Dendritic cell treated with granulocyte-macrophage colony-stimulating factor and Interleukin-4, amounts not matched to agents 40 ng/mL and 50 ng/mL, for 4 days (primary cell): Measurements from ENCODE around the gene NAIF1.
"Not testable (repeated sequence)": the region's sequence is repeated elsewhere in the genome, so short reads cannot be mapped to it uniquely, and the experiment has no call there.

Experiments
- H3K27ac Mint-ChIP-seq: one replicate; pipeline ENCODE4 v1.8.0; 2022; ENCODE audit warnings: mild to moderate bottlenecking, mixed read lengths
- H3K27me3 Mint-ChIP-seq: one replicate; pipeline ENCODE4 v1.8.0; 2022; ENCODE audit warnings: mild to moderate bottlenecking, mixed read lengths
- H3K36me3 Mint-ChIP-seq: one replicate; pipeline ENCODE4 v1.8.0; 2022; ENCODE audit warnings: low read depth, mixed read lengths
- H3K4me1 Mint-ChIP-seq: one replicate; pipeline ENCODE4 v1.8.0; 2022; ENCODE audit warnings: low read depth, mixed read lengths
- H3K4me3 Mint-ChIP-seq: one replicate; pipeline ENCODE4 v1.8.0; 2022; ENCODE audit warnings: mild to moderate bottlenecking, moderate library complexity, mixed read lengths
- H3K9me3 Mint-ChIP-seq: one replicate; pipeline ENCODE4 v1.8.0; 2022; ENCODE audit warnings: mixed read lengths
- intact Hi-C: fragments of 100-400 bp; cut with micrococcal nuclease; formaldehyde crosslinking; loops from one replicate; pipeline ENCODE4 v1.15.0; 2022

NAIF1 gene

GRCh38 chr9:128066713-128067644, at the start of gene NAIF1:
Gene NAIF1, minus strand, starts transcription at chr9:128067320. Its CDS starts 219 bp downstream, at chr9:128067101.
- H3K4me1 Mint-ChIP-seq = peaks cover 50% of the 10 kb centered on the region
- intact Hi-C loops = no loop called here
- H3K9me3 Mint-ChIP-seq = no peaks in the 10 kb centered on the region
- H3K4me3 Mint-ChIP-seq = no peak within 1 kb of the TSS
- H3K36me3 Mint-ChIP-seq = peaks cover 20% of the 10 kb centered on the region
- no peaks in the 10 kb centered on the region for H3K27me3 Mint-ChIP-seq
- H3K27ac Mint-ChIP-seq = no peak within 1 kb of the TSS

- H3K27me3 Mint-ChIP-seq = peaks cover 6% of the 10 kb centered on the region
- intact Hi-C loops = loop anchor here (2.0 kb wide), 1 partner anchor 174 kb away; no protein-coding TSS in a partner anchor
- no peak overlapping the region for H3K4me3 Mint-ChIP-seq
- peaks cover 40% of the 10 kb centered on the region for H3K4me1 Mint-ChIP-seq
- H3K36me3 Mint-ChIP-seq = peaks cover 52% of the 10 kb centered on the region
- peak overlapping the region; percentile 74 for H3K27ac Mint-ChIP-seq
- no peaks in the 10 kb centered on the region for H3K9me3 Mint-ChIP-seq
Measured at GRCh38 chr9:128116104-128117083, 49.3 kb upstream of the NAIF1 start.

GRCh38 chr9:128115187-128116103, 48.3 kb upstream of the NAIF1 start:
- peaks cover 49% of the 10 kb centered on the region for H3K36me3 Mint-ChIP-seq
- peaks cover 6% of the 10 kb centered on the region for H3K27me3 Mint-ChIP-seq
- intact Hi-C loops = loop anchor here (2.0 kb wide), 1 partner anchor 173 kb away; no protein-coding TSS in a partner anchor
- peaks cover 40% of the 10 kb centered on the region for H3K4me1 Mint-ChIP-seq
- no peak overlapping the region for H3K4me3 Mint-ChIP-seq
- peak overlapping the region; percentile 74 for H3K27ac Mint-ChIP-seq
- H3K9me3 Mint-ChIP-seq = no peaks in the 10 kb centered on the region

- peaks cover 43% of the 10 kb centered on the region for H3K4me1 Mint-ChIP-seq
- peaks cover 6% of the 10 kb centered on the region for H3K27me3 Mint-ChIP-seq
- H3K36me3 Mint-ChIP-seq = peaks cover 48% of the 10 kb centered on the region
- H3K4me3 Mint-ChIP-seq = no peak overlapping the region
- H3K9me3 Mint-ChIP-seq = no peaks in the 10 kb centered on the region
- intact Hi-C loops = no loop called here
- H3K27ac Mint-ChIP-seq = peak overlapping the region; percentile 30
Measured at GRCh38 chr9:128114326-128115186, 47.4 kb upstream of the NAIF1 start.

GRCh38 chr9:128113526-128114325, 46.6 kb upstream of the NAIF1 start:
- H3K27me3 Mint-ChIP-seq = peaks cover 6% of the 10 kb centered on the region
- intact Hi-C loops = no loop called here
- peaks cover 45% of the 10 kb centered on the region for H3K4me1 Mint-ChIP-seq
- H3K9me3 Mint-ChIP-seq = no peaks in the 10 kb centered on the region
- H3K27ac Mint-ChIP-seq = no peak overlapping the region
- H3K36me3 Mint-ChIP-seq = peaks cover 57% of the 10 kb centered on the region
- H3K4me3 Mint-ChIP-seq = no peak overlapping the region

GRCh38 chr9:128111726-128112125, 44.6 kb upstream of the NAIF1 start:
- intact Hi-C loops, H3K27me3 Mint-ChIP-seq, H3K9me3 Mint-ChIP-seq, H3K4me3 Mint-ChIP-seq, H3K27ac Mint-ChIP-seq: not testable (repeated sequence)
- peaks cover 36% of the 10 kb centered on the region for H3K4me1 Mint-ChIP-seq
- H3K36me3 Mint-ChIP-seq = peaks cover 77% of the 10 kb centered on the region

GRCh38 chr9:128109050-128109709, 42.1 kb upstream of the NAIF1 start:
- intact Hi-C loops = no loop called here
- peaks cover 89% of the 10 kb centered on the region for H3K36me3 Mint-ChIP-seq
- H3K4me1 Mint-ChIP-seq = peaks cover 19% of the 10 kb centered on the region
- H3K9me3 Mint-ChIP-seq = no peaks in the 10 kb centered on the region
- no peaks in the 10 kb centered on the region for H3K27me3 Mint-ChIP-seq
- no peak overlapping the region for H3K4me3 Mint-ChIP-seq
- no peak overlapping the region for H3K27ac Mint-ChIP-seq

GRCh38 chr9:128108269-128109049, 41.3 kb upstream of the NAIF1 start:
- Mint-ChIP-seq H3K27ac (no peak overlapping the region), H3K9me3 (no peaks in the 10 kb centered on the region), H3K4me1 (peaks cover 24% of the 10 kb centered on the region), H3K4me3 (no peak overlapping the region), H3K27me3 (no peaks in the 10 kb centered on the region), H3K36me3 (peaks cover 89% of the 10 kb centered on the region)
- intact Hi-C loops = no loop called here

GRCh38 chr9:128107468-128108268, 40.5 kb upstream of the NAIF1 start:
- Mint-ChIP-seq H3K27me3 (no peaks in the 10 kb centered on the region), H3K36me3 (peaks cover 89% of the 10 kb centered on the region), H3K4me3 (no peak overlapping the region), H3K9me3 (no peaks in the 10 kb centered on the region), H3K4me1 (peaks cover 30% of the 10 kb centered on the region), H3K27ac (no peak overlapping the region)
- intact Hi-C loops = no loop called here

- H3K9me3 Mint-ChIP-seq = no peaks in the 10 kb centered on the region
- H3K4me1 Mint-ChIP-seq = peaks cover 37% of the 10 kb centered on the region
- peaks cover 93% of the 10 kb centered on the region for H3K36me3 Mint-ChIP-seq
- no peak overlapping the region for H3K27ac Mint-ChIP-seq
- H3K4me3 Mint-ChIP-seq = no peak overlapping the region
- no peaks in the 10 kb centered on the region for H3K27me3 Mint-ChIP-seq
- intact Hi-C loops = no loop called here
Measured at GRCh38 chr9:128106940-128107467, 39.9 kb upstream of the NAIF1 start.
